ENCODE measurements around the gene LRRC75A.

GRCh38 chr17:16489431-16489830, 2.6 kb downstream of the LRRC75A start:
- no peak for TF ChIP-seq CTCF (IDR thresholded peaks at IDR 0.05)
- TF ChIP-seq POLR2A (IDR thresholded peaks at IDR 0.05) = no peak
